Measurements from ENCODE around the gene ADSL. TPM values are rescaled to one million over a fixed set of nuclear protein-coding genes. Genes with fewer than 3 reads are reported as not detected.
A peak's percentile ranks its signal among the peaks of the same experiment; 100 is the strongest.

The ADSL gene
- total and polyA plus RNA-seq, 2 of the 8 experiments (the other 6 are each of a cell fraction or from before 2014, with no cell fraction given), result 197 to 218 TPM

- no peak overlapping the region for H2BK20ac ChIP-seq (ENCODE audit: low read length)
- 0 out of 4 replicates have a peak overlapping the region, but pooled peaks of 1 of the 2 experiments have one; percentile 9 for H3K4me2 ChIP-seq (ENCODE audit: insufficient read depth in 1 of 2, low read depth in 2 of 2, low read length in 2 of 2)
- no peaks in the 10 kb centered on the region for H3K9me3 ChIP-seq (ENCODE audit: insufficient read depth in 2 of 2, low read depth in 1 of 2, low read length in 1 of 2)
- H4K5ac ChIP-seq (ENCODE audit: insufficient read length, low read depth, low read length), result no peak overlapping the region
- H3K18ac ChIP-seq (ENCODE audit: extremely low read depth, low read length), result 0 out of 2 replicates have a peak overlapping the region, but pooled peaks have one; percentile 9
- no peak overlapping the region for H2AK5ac ChIP-seq (ENCODE audit: low read depth, low read length)
- H3K23ac ChIP-seq (ENCODE audit: insufficient read length), result no peak overlapping the region
- H3K9ac ChIP-seq (replicated peaks in 1 of 4; ENCODE audit: extremely low read depth in 1 of 4, low read depth in 3 of 4, low read length in 3 of 4), result no peak overlapping the region
- H3K4me1 ChIP-seq (replicated peaks in 1 of 4; ENCODE audit: control insufficient read depth in 3 of 4, insufficient read depth in 4 of 4, low read length in 3 of 4), result peaks cover 6 to 25% (median 19%) of the 10 kb centered on the region in 4 experiments; a peak in 6 of 7 replicates
- no peak overlapping the region for H3K4me3 ChIP-seq (ENCODE audit: extremely low read depth in 1 of 4, insufficient read depth in 2 of 4, low read depth in 3 of 4, low read length in 4 of 4)
- no peak overlapping the region for H4K8ac ChIP-seq (ENCODE audit: extremely low read depth, insufficient read depth, low read length)
- H3K79me2 ChIP-seq (ENCODE audit: control insufficient read depth in 1 of 2, insufficient read depth in 2 of 2, low read length in 2 of 2), result no peaks in the 10 kb centered on the region
- H3K27ac ChIP-seq (ENCODE audit: low read depth, low read length), result no peak overlapping the region
- no peaks in the 10 kb centered on the region for H3K23me2 ChIP-seq (ENCODE audit: low read depth, low read length)
- H3K14ac ChIP-seq (ENCODE audit: insufficient read length), result no peak overlapping the region
- H2BK15ac ChIP-seq (ENCODE audit: low read length), result no peak overlapping the region
- H3K79me1 ChIP-seq (ENCODE audit: low read depth, low read length), result no peaks in the 10 kb centered on the region
- H2BK12ac ChIP-seq (ENCODE audit: low read depth, low read length), result no peak overlapping the region
- whole genome bisulfite sequencing, 2 experiments (ENCODE audit: extremely low coverage in 1 of 2, insufficient coverage in 1 of 2, insufficient read length in 1 of 2, insufficient replicate concordance in 2 of 2, low coverage in 1 of 2, low lambda C conversion rate in 2 of 2, missing lambda C conversion rate in 1 of 2), result 72% methylated on average over 4 of the region's 4 CpGs; no CpG with 5 or more reads in 1 of the 2 experiments
- TF ChIP-seq SIN3A (conservative IDR thresholded peaks at IDR 0.05 in 1 of 2, IDR thresholded peaks at IDR 0.05 in 1 of 2; ENCODE audit: low read depth in 1 of 2, low read length in 2 of 2) (no peak), ATF3 (IDR thresholded peaks at IDR 0.05; ENCODE audit: insufficient read depth, low read depth, low read length) (no peak), POLR2AphosphoS5 (IDR thresholded peaks at IDR 0.05; ENCODE audit: low read depth, low read length) (peak; percentile 50; the same call in 1 of the 2 replicates), EZH2 (IDR thresholded peaks at IDR 0.05; ENCODE audit: low read depth, low read length, severe bottlenecking) (no peak)
- H3K4ac ChIP-seq (replicated peaks; ENCODE audit: insufficient read length, low read depth, low read length), result no peak overlapping the region
- no peak overlapping the region for H3K56ac ChIP-seq (replicated peaks; ENCODE audit: insufficient read length, low read depth, low read length)
- H2BK120ac ChIP-seq (replicated peaks; ENCODE audit: low read depth, low read length), result no peak overlapping the region
- ChIA-PET CTCF (ENCODE audit: partially characterized antibody) (interaction anchor here (0.6 to 4.6 kb wide), 3 partner anchors 9 to 512 kb away, joined by 3 to 16 read pairs (median 3); no protein-coding TSS in a partner anchor), POLR2A (ENCODE audit: partially characterized antibody) (interaction anchor here (1.2 to 1.3 kb wide), 2 partner anchors 9 to 14 kb away, joined by 3 to 4 read pairs; no protein-coding TSS in a partner anchor)
- H3K36me3 ChIP-seq (ENCODE audit: control insufficient read depth in 2 of 4, insufficient read depth in 4 of 4, low read length in 3 of 4), result no peaks in the 10 kb centered on the region; a peak in 4 of 8 replicates
- no peak overlapping the region for H2AFZ ChIP-seq (ENCODE audit: low read length)
- H3K27me3 ChIP-seq (replicated peaks in 1 of 4; ENCODE audit: control insufficient read depth in 3 of 4, extremely low read depth in 1 of 4, insufficient read depth in 3 of 4, low read length in 3 of 4), result no peaks in the 10 kb centered on the region
- no peak overlapping the region for H4K91ac ChIP-seq (replicated peaks; ENCODE audit: insufficient read length, low read length)
- H4K20me1 ChIP-seq (replicated peaks in 1 of 2; ENCODE audit: control insufficient read depth in 1 of 2, insufficient read depth in 2 of 2, low read length in 2 of 2), result no peaks in the 10 kb centered on the region
- no peak overlapping the region; the same call in 1 of the 2 replicates for H2BK5ac ChIP-seq (ENCODE audit: low read depth, low read length)
- DNase-seq (ENCODE audit: low read depth in 1 of 2, low spot score in 2 of 2) (no peak), FAIRE-seq (no peak)
Observed at GRCh38 chr22:40331706-40332105, 14.6 kb upstream of the ADSL start.

All from H1 (cell line).